CD4-positive, alpha-beta memory T cell (primary cell): ENCODE results near the gene DUXA. TPM values are rescaled to one million over a fixed set of nuclear protein-coding genes. Genes with fewer than 3 reads are reported as not detected.
"Not testable (repeated sequence)": the region's sequence is repeated elsewhere in the genome, so short reads cannot be mapped to it uniquely, and the experiment has no call there.

Experiments used
- CTCF ChIA-PET: fragments of 350-600 bp; sonication (Branson Sonifier 250); formaldehyde crosslinking; loops from one replicate; lab custom pipeline; 2021; ENCODE audit warnings: inconsistent platforms; ENCODE audit not compliant: partially characterized antibody; lab: Charles Lee
- POLR2A ChIA-PET: fragments of 350-600 bp; sonication (Branson Sonifier 250); formaldehyde crosslinking; loops from one replicate; lab custom pipeline; 2021; ENCODE audit not compliant: partially characterized antibody; lab: Charles Lee
- DNase-seq, 5 donors: peaks; one replicate each; pipeline versions ENCODE4 v3.0.0 to v3.0.0-alpha.2; 2020 to 2022; ENCODE audit warnings: mixed read lengths in 1 of 5
- H3K27ac ChIP-seq: one replicate; pipeline ENCODE4 v1.7.0; 2013; ENCODE audit warnings: low read depth, low read length
- H3K27me3 ChIP-seq: 2 replicates; pipeline ENCODE4 v1.7.0; 2013; ENCODE audit warnings: mild to moderate bottlenecking, low read length, moderate library complexity; ENCODE audit not compliant: insufficient read depth
- H3K36me3 ChIP-seq: 2 replicates; pipeline ENCODE4 v1.7.0; 2013; ENCODE audit warnings: mild to moderate bottlenecking, low read length, moderate library complexity; ENCODE audit not compliant: insufficient read depth
- H3K4me1 ChIP-seq: 2 replicates; pipeline ENCODE4 v1.7.0; 2013; ENCODE audit warnings: mild to moderate bottlenecking, low read length, moderate library complexity; ENCODE audit not compliant: insufficient read depth
- H3K4me3 ChIP-seq, 2 donors: one replicate each; pipeline ENCODE4 v1.7.0; 2013; ENCODE audit warnings: low read length in 2 of 2, mild to moderate bottlenecking in 1 of 2
- H3K9me3 ChIP-seq, 2 donors: one replicate each; pipeline ENCODE4 v1.7.0; 2013; ENCODE audit warnings: low read length in 2 of 2, control low read depth in 1 of 2; ENCODE audit not compliant: control insufficient read depth in 1 of 2
- H3K27ac Mint-ChIP-seq, 7 donors: one replicate each; pipeline ENCODE4 v1.8.0; 2020 to 2021; ENCODE audit warnings: mixed read lengths in 7 of 7, mild to moderate bottlenecking in 6 of 7, inconsistent platforms in 3 of 7, moderate library complexity in 3 of 7
- H3K27me3 Mint-ChIP-seq, 2 donors: one replicate each; pipeline ENCODE4 v1.8.0; 2020 to 2021; ENCODE audit warnings: mixed read lengths in 2 of 2
- H3K36me3 Mint-ChIP-seq, 2 donors: one replicate each; pipeline ENCODE4 v1.8.0; 2020 to 2021; ENCODE audit warnings: mixed read lengths in 2 of 2, inconsistent platforms in 1 of 2, mild to moderate bottlenecking in 1 of 2
- H3K4me1 Mint-ChIP-seq, 4 donors: one replicate each; pipeline ENCODE4 v1.8.0; 2020 to 2021; ENCODE audit warnings: mixed read lengths in 4 of 4, mild to moderate bottlenecking in 1 of 4
- H3K4me3 Mint-ChIP-seq, 8 donors: one replicate each; pipeline ENCODE4 v1.8.0; 2020 to 2021; ENCODE audit warnings: mixed read lengths in 8 of 8, mild to moderate bottlenecking in 7 of 8, moderate library complexity in 6 of 8, inconsistent platforms in 3 of 8
- H3K9me3 Mint-ChIP-seq, 8 donors: one replicate each; pipeline ENCODE4 v1.8.0; 2020 to 2021; ENCODE audit warnings: mixed read lengths in 8 of 8, mild to moderate bottlenecking in 5 of 8, inconsistent platforms in 3 of 8, moderate library complexity in 1 of 8
- intact Hi-C: fragments of 100-400 bp; cut with micrococcal nuclease; formaldehyde crosslinking; loops from one replicate; pipeline ENCODE4 v1.15.1; 2023
- polyA plus RNA-seq, 2 donors: library from polyadenylated mRNA; unstranded; fragments of 300-500 nt; fragmentation: Illumina TruSeq; gene quantifications; one replicate each; pipeline ENCODE4 v1.2.3, GENCODE V29; 2021
- total RNA-seq, 2 experiments: library from RNA; stranded (reverse); gene quantifications; one replicate each; pipeline ENCODE4 v1.2.3, GENCODE V29; 2021

The DUXA gene
- not detected for total RNA-seq
- not detected for polyA plus RNA-seq

DNA sequence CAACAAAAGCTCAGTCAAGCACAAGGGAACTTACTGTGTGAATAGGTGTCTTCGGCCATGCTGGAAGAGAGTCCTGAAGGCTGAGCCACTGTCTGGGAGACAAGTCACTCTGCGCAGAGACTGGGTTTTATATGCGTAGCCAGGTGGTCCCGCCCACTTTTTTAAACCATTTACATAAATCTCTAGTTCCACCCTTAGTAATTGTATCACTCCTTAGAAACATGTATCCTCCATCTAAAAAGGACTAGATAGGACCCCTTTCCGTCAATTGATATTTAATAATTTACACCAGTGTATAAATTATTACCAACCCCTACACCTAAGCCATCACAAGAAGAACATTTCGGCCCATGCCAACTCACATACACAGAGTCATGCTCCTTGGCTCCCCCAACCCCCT is at the start of gene DUXA:
Gene DUXA, minus strand, starts transcription at position 101 of the 400 bp plus-strand sequence. Its CDS starts 42 bp downstream, at position 59.
- peaks cover 4 to 8% (median 6%) of the 10 kb centered on the region in 4 donors for H3K4me1 Mint-ChIP-seq
- peaks cover under 1 to 11% of the 10 kb centered on the region in 2 donors for H3K27me3 Mint-ChIP-seq
- POLR2A ChIA-PET = interaction anchor here (1.2 kb wide), 1 partner anchor 24 kb away, joined by 3 read pairs; the partner anchor contains the start of gene ZNF264
- no peak for DNase-seq
- H3K4me3 Mint-ChIP-seq = no peak within 1 kb of the TSS
- Histone ChIP-seq H3K4me3 (no peak within 1 kb of the TSS), H3K9me3 (no peaks in the 10 kb centered on the region), H3K36me3 (no peaks in the 10 kb centered on the region), H3K27ac (no peak within 1 kb of the TSS), H3K4me1 (peaks cover 2% of the 10 kb centered on the region), H3K27me3 (no peaks in the 10 kb centered on the region)
- no peak within 1 kb of the TSS for H3K27ac Mint-ChIP-seq
- intact Hi-C loops = no loop called here
- peaks cover 0 to 6% of the 10 kb centered on the region in 2 donors for H3K36me3 Mint-ChIP-seq
- peaks cover 0 to 40% (median 9%) of the 10 kb centered on the region in 8 donors for H3K9me3 Mint-ChIP-seq
- CTCF ChIA-PET = no interaction called here

DNA sequence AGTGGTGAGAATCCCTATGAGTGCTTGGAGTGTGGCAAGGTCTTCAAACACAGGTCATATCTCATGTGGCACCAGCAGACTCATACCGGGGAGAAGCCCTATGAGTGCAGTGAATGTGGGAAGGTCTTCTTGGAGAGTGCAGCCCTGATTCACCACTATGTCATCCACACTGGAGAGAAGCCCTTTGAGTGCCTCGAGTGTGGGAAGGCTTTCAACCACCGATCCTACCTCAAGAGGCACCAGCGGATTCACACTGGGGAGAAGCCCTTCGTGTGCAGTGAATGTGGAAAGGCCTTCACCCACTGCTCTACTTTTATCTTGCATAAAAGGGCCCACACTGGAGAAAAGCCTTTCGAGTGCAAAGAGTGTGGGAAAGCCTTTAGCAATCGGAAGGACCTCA is 44.8 kb upstream of the DUXA start:
- H3K9me3 ChIP-seq = peaks cover 0 to 8% of the 10 kb centered on the region in 2 donors
- H3K27ac ChIP-seq = no peak overlapping the region
- DNase-seq = no peak
- Mint-ChIP-seq H3K27ac (no peak overlapping the region), H3K4me3 (no peak overlapping the region), H3K36me3 (peaks cover 77 to 81% of the 10 kb centered on the region in 2 donors), H3K27me3 (no peaks in the 10 kb centered on the region), H3K9me3 (peaks cover 0 to 87% (median 41%) of the 10 kb centered on the region in 8 donors), H3K4me1 (peaks cover 0 to 2% (median 0%) of the 10 kb centered on the region in 4 donors)
- H3K27me3 ChIP-seq = no peaks in the 10 kb centered on the region
- intact Hi-C loops = no loop called here
- ChIA-PET POLR2A (no interaction called here), CTCF (no interaction called here)
- no peaks in the 10 kb centered on the region for H3K4me1 ChIP-seq
- H3K36me3 ChIP-seq = peaks cover 42% of the 10 kb centered on the region
- H3K4me3 ChIP-seq = no peak overlapping the region

DNA sequence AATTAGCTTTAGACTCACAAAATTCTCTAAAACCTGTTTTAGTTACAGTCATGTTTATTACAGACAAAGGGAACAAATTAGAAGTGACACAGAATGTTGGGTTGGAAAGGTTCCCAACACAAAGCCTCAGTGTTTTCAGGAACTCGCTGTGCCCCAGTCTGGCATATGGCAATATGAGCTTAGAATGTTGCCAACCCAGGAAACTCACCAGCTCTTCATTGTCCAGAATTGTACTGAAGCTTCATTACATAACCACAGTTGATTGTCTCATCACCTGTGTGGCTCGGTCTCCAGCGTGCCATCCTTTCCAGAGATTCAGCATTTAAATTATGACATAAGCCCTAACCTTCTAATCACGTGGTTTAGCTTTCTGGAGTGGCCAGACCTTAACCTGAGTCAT is 43.1 kb upstream of the DUXA start:
- peaks cover 0 to 2% (median 0%) of the 10 kb centered on the region in 4 donors for H3K4me1 Mint-ChIP-seq
- Histone ChIP-seq H3K4me3 (no peak overlapping the region), H3K27me3 (no peaks in the 10 kb centered on the region), H3K27ac (no peak overlapping the region), H3K36me3 (peaks cover 50% of the 10 kb centered on the region), H3K9me3 (peaks cover 0 to 8% of the 10 kb centered on the region in 2 donors), H3K4me1 (no peaks in the 10 kb centered on the region)
- H3K27me3 Mint-ChIP-seq = no peaks in the 10 kb centered on the region
- H3K4me3 Mint-ChIP-seq = no peak overlapping the region
- peaks cover 0 to 77% (median 37%) of the 10 kb centered on the region in 8 donors for H3K9me3 Mint-ChIP-seq
- peaks cover 75 to 80% of the 10 kb centered on the region in 2 donors for H3K36me3 Mint-ChIP-seq
- CTCF ChIA-PET = no interaction called here
- H3K27ac Mint-ChIP-seq = no peak overlapping the region
- DNase-seq = no peak
- intact Hi-C loops = no loop called here
- POLR2A ChIA-PET = no interaction called here

DNA sequence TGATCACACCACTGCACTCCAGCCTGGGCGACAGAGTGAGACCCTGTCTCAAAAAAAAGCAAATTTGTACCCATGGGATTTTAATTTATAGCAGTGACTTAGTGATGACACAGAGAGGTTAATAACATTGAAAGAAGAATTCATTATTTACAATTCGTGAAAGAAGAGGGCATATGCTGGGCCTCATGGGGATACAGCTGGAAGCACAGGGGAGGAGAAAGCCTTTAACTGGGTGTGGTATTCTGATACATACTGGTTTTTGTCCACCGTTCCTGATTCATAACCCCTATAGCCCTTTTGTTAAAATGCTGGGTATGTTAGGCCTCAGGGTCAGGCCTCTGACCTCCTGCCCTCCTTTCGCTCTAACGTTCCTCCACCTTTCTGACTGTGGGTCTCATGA is 34.9 kb upstream of the DUXA start:
- CTCF ChIA-PET = no interaction called here
- H3K27ac Mint-ChIP-seq = no peak overlapping the region

DNA sequence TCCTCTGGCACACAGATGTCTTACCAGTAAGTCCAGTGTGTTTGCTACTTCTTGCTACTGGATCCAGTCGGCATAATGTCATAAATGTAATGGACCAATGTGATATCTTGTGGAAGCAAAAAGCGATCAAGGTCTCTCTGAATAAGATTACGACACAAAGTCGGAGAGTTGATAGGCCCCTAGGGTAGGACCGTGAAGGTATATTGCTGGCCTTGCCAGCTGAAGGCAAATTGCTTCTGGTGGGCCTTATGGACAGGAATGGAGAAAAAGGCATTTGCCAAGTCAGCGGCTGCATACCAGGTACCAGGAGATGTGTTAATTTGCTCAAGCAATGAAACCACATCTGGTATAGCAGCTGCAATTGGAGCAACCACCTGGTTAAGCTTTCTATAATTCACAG is 30.6 kb upstream of the DUXA start:
- H3K4me3 ChIP-seq, H3K27me3 ChIP-seq, CTCF ChIA-PET, H3K27ac ChIP-seq, H3K9me3 ChIP-seq, H3K4me3 Mint-ChIP-seq, H3K27ac Mint-ChIP-seq, DNase-seq, intact Hi-C loops, H3K27me3 Mint-ChIP-seq, H3K4me1 ChIP-seq: not testable (repeated sequence)
- peaks cover 47% of the 10 kb centered on the region for H3K36me3 ChIP-seq
- Mint-ChIP-seq H3K36me3 (peaks cover 92 to 93% of the 10 kb centered on the region in 2 donors), H3K9me3 (peaks cover 0 to 30% (median 6%) of the 10 kb centered on the region in 8 donors), H3K4me1 (peaks cover 16 to 51% (median 25%) of the 10 kb centered on the region in 4 donors)
- POLR2A ChIA-PET = interaction anchor here (1.3 kb wide), 1 partner anchor 804 kb away, joined by 3 read pairs; the partner anchor contains the start of gene ZNF606

More for the DNA sequence above, 34.9 kb upstream of the DUXA start:
- peaks cover 82 to 85% of the 10 kb centered on the region in 2 donors for H3K36me3 Mint-ChIP-seq
- H3K36me3 ChIP-seq = peaks cover 40% of the 10 kb centered on the region
- no peak overlapping the region for H3K4me3 Mint-ChIP-seq
- no peak overlapping the region for H3K27ac ChIP-seq
- intact Hi-C loops = no loop called here
- H3K9me3 ChIP-seq = peaks cover 0 to 7% of the 10 kb centered on the region in 2 donors
- no peak overlapping the region for H3K4me3 ChIP-seq
- POLR2A ChIA-PET = no interaction called here
- no peaks in the 10 kb centered on the region for H3K27me3 ChIP-seq
- H3K4me1 ChIP-seq = no peaks in the 10 kb centered on the region
- peaks cover 0 to 43% (median 12%) of the 10 kb centered on the region in 8 donors for H3K9me3 Mint-ChIP-seq
- no peaks in the 10 kb centered on the region for H3K27me3 Mint-ChIP-seq
- DNase-seq = no peak
- peaks cover 11 to 38% (median 18%) of the 10 kb centered on the region in 4 donors for H3K4me1 Mint-ChIP-seq

DNA sequence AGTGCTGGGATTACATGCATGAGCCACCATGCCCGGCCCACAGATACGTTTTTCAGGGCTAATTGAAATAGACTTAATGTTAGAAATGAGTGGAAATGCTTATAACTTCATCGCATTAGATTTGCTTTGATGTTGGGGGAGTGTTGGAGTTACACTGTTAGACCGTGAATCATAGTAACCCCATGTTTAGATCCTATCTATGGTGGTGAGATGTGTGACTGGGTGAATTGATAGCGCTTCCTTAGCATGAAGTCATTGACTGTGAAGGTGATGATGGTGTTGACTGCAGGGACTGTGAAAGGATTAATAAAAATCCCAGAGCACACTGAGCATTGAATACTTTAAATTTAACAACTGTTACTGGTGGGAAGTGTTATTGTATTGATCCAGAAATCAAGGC is 25.7 kb upstream of the DUXA start:
- H3K4me3 ChIP-seq = no peak overlapping the region
- H3K36me3 Mint-ChIP-seq = peaks cover 70 to 75% of the 10 kb centered on the region in 2 donors
- H3K4me3 Mint-ChIP-seq = peak overlapping the region; percentile 91 to 94 (median 93)
- peaks cover 33% of the 10 kb centered on the region for H3K36me3 ChIP-seq
- no peaks in the 10 kb centered on the region for H3K9me3 ChIP-seq
- POLR2A ChIA-PET = no interaction called here
- CTCF ChIA-PET = no interaction called here
- peaks cover 5 to 45% (median 17%) of the 10 kb centered on the region in 8 donors for H3K9me3 Mint-ChIP-seq
- H3K27ac Mint-ChIP-seq = peak overlapping the region; percentile 54 to 96 (median 82)
- DNase-seq = no peak
- H3K4me1 Mint-ChIP-seq = peaks cover 23 to 55% (median 36%) of the 10 kb centered on the region in 4 donors
- no peak overlapping the region for H3K27ac ChIP-seq
- no peaks in the 10 kb centered on the region for H3K27me3 ChIP-seq
- intact Hi-C loops = loop anchor here (5.0 kb wide), 2 partner anchors 89 to 801 kb away; partner anchors contain the start of genes ZNF460 and ZNF582
- H3K4me1 ChIP-seq = peaks cover 23% of the 10 kb centered on the region
- H3K27me3 Mint-ChIP-seq = peaks cover 2% of the 10 kb centered on the region in 2 donors

DNA sequence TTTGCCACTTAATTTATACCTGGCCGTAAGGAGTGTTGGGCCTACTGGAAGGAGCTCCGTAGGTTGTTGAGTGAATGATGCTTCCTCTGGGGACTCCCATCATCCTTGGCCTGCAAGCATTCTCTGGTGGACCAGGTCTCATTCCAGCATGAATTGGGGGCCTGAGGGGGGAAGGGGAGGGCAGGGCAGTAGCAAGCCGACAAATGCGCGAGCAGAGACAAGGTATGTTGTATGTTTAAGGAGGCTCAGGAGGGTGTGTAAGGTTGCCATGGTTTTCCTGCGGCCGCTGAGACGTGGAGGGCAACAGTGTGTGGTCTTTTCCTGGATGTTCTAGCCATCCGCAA is 24.8 kb upstream of the DUXA start:
- intact Hi-C loops = loop anchor here (5.0 kb wide), 2 partner anchors 90 to 800 kb away; partner anchors contain the start of genes ZNF460 and ZNF582
- Mint-ChIP-seq H3K27me3 (peaks cover 6 to 7% of the 10 kb centered on the region in 2 donors), H3K4me3 (peak overlapping the region; percentile 91 to 94 (median 93)), H3K9me3 (peaks cover 5 to 49% (median 22%) of the 10 kb centered on the region in 8 donors), H3K4me1 (peaks cover 23 to 55% (median 36%) of the 10 kb centered on the region in 4 donors), H3K36me3 (peaks cover 66 to 69% of the 10 kb centered on the region in 2 donors), H3K27ac (peak overlapping the region; percentile 85 to 96 (median 91))
- CTCF ChIA-PET = no interaction called here
- peaks cover 23% of the 10 kb centered on the region for H3K4me1 ChIP-seq
- no peak for DNase-seq
- peak overlapping the region; percentile 53 to 57 for H3K4me3 ChIP-seq
- H3K36me3 ChIP-seq = peaks cover 32% of the 10 kb centered on the region
- peaks cover 0 to 3% of the 10 kb centered on the region in 2 donors for H3K9me3 ChIP-seq
- H3K27me3 ChIP-seq = no peaks in the 10 kb centered on the region
- H3K27ac ChIP-seq = peak overlapping the region; percentile 77
- POLR2A ChIA-PET = interaction anchor here (1.2 to 2.1 kb wide), 8 partner anchors 8 to 811 kb away, joined by 3 to 11 read pairs (median 6); partner anchors contain the start of genes ZNF548, ZNF606 and ZNF805
